Epithelial cell of proximal tubule (primary cell): ENCODE data around the gene CDC14B. TPM values are rescaled to one million over a fixed set of nuclear protein-coding genes. Genes with fewer than 3 reads are reported as not detected.
"Not testable (repeated sequence)": the region's sequence is repeated elsewhere in the genome, so short reads cannot be mapped to it uniquely, and the experiment has no call there.

Experiments used
- DNase-seq: peaks from one replicate; pipeline ENCODE4 v3.0.0-alpha.2; 2011; ENCODE audit warnings: low read depth
- H3K4me3 ChIP-seq: 2 replicates; pipeline ENCODE4 v1.5.1; 2011; ENCODE audit warnings: low read depth, mild to moderate bottlenecking, low read length
- total RNA-seq: library from RNA; depleted of rRNA; stranded (reverse); fragments of >200 nt; gene quantifications from 2 replicates; pipeline ENCODE4 v1.2.3, GENCODE V29; 2015
- TF ChIP-seq, protein P1 (sequence below): conservative IDR thresholded peaks from 2 replicates; pipeline ENCODE4 v1.5.1; 2012; ENCODE audit warnings: low read depth, mild to moderate bottlenecking, low read length

The CDC14B gene
- total RNA-seq, 1 donor from 2014 or later, result 9.1 TPM

DNA sequence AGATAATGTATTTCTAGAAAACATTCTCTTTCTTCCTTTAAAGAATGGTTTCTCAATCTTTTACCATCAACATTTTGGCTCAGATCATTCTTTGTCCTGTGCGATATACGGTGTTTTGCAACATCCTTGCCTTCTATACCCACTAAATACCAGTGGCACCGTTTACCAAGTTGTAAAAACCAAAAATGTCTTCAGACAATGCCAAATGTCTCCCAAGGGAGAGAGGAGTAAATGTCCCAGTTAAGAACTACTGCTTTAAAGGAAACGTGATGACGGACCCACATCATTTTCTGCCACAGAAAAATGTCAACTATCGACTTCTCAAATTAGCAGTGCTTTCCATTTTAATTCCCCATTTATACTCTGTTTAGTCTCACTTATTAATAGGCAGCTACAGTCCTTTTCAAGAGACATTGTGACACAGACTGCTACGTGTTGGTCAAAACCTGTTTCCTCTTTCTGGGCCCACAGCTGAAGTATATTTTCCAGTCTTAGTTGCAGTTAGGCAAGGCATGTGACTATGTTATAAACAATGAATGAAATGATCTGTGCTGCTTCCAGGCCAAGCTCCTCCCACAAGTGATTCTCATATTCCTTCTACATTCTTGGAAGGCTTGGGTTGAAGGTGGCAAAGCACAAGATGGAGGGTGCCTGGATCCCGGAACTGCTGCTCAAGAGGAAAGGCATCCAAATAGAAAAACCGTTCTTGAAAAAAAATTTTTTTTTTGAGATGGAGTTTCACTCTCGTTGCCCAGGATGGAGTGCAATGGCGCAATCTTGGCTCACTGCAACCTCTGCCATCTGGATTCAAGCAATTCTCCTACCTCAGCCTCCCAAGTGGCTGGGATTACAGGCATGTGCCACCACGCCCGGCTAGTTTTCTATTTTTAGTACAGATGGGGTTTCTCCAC lies 26.7 kb upstream of the CDC14B start:
- DNase-seq, result no peak
- TF ChIP-seq, protein P1, sequence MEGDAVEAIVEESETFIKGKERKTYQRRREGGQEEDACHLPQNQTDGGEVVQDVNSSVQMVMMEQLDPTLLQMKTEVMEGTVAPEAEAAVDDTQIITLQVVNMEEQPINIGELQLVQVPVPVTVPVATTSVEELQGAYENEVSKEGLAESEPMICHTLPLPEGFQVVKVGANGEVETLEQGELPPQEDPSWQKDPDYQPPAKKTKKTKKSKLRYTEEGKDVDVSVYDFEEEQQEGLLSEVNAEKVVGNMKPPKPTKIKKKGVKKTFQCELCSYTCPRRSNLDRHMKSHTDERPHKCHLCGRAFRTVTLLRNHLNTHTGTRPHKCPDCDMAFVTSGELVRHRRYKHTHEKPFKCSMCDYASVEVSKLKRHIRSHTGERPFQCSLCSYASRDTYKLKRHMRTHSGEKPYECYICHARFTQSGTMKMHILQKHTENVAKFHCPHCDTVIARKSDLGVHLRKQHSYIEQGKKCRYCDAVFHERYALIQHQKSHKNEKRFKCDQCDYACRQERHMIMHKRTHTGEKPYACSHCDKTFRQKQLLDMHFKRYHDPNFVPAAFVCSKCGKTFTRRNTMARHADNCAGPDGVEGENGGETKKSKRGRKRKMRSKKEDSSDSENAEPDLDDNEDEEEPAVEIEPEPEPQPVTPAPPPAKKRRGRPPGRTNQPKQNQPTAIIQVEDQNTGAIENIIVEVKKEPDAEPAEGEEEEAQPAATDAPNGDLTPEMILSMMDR, result no peak
- H3K4me3 ChIP-seq, result no peak overlapping the region

DNA sequence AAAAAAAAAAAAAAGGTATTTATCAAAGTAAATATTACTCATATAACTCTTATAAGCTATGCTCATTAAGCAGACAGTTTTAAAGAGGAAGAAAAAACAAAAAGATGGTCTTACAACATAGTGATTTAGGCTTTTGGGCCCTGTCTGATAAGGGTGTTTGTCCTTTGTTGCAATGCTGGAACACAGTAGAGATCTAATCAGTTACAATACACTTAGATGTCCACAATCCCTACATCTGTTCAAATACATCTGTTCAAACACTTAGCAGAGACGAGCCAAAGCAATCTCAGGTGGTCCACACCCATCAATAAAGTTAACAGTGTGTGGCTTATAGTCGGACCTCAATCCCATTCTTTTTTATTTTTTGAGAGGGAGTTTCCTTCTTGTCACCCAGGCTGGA lies 24.5 kb upstream of the CDC14B start:
- DNase-seq, result no peak
- no peak overlapping the region for H3K4me3 ChIP-seq
- TF ChIP-seq, protein P1, result no peak

DNA sequence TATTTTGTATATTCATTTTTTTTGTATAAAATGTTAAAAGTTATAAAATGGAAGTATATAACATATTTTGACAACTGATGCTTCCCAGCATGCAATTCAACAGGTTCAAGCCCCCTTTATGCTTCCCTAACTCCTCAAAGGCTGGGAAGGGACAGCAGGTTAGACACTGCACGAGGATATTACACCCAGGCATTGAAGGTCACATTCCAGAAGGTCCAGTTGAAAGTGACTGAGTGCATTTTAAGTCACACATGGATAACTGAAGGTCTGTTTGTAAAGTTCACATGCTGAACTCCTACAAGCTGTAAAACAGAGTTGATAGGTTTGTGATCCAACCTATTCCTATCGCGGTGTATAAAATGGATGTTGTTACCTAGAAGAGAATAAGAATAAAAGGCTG lies 21.9 kb upstream of the CDC14B start:
- no peak overlapping the region for H3K4me3 ChIP-seq
- DNase-seq, result no peak
- TF ChIP-seq, protein P1, result no peak

DNA sequence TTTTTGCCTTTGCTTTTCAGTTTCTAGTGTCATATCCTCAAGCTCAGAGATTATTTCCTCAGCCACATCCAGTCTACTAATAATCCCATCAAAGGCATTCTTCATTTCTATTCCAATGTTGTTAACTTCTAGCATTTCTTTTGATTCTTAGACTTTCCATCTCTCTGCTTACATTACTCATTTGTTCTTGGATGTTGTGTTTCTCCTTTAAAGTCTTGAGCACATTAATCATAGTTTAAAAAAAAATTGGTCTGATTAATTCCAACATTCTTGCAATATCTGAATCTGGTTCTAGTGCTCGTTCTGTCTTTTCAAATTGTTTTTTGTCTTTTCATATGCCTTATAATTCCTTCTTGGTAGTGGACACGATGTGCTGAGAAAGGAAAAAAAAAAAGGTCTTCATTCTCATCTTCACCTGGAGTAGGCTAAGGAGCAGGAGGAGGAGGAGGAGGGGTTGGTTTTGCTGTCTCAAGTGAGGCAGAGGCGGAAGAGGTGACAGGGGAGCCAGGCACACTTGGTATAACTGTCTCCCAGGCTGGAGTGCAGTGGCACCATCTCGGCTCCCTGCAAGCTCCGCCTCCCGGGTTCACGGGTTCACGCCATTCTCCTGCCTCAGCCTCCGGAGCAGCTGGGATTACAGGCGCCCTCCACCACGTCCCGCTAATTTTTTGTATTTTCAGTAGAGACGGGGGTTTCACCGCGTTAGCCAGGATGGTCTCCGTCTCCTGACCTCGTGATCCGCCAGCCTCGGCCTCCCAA lies 19.1 kb upstream of the CDC14B start:
- DNase-seq, result no peak
- H3K4me3 ChIP-seq, result no peak overlapping the region
- TF ChIP-seq, protein P1, result no peak

DNA sequence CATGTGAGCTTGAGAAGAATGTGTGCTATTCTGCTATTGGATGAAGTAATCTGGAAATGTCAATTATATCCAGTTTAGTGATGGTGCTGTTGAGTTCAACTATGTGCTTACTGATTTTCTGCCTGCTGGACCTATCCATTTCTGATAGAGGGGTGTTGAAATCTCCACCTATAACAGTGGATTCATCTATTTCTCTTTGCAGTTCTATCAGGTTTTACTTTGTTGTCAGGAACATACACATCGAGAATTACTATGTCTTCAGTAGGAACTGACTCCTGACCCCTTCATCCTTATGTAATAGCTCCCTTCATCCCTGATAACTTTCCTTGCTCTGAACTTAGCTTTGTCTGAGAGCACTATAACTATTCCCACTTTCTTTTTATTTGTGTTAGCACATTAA lies 16.7 kb upstream of the CDC14B start:
- DNase-seq, result no peak
- TF ChIP-seq, protein P1, result no peak
- H3K4me3 ChIP-seq, result no peak overlapping the region

DNA sequence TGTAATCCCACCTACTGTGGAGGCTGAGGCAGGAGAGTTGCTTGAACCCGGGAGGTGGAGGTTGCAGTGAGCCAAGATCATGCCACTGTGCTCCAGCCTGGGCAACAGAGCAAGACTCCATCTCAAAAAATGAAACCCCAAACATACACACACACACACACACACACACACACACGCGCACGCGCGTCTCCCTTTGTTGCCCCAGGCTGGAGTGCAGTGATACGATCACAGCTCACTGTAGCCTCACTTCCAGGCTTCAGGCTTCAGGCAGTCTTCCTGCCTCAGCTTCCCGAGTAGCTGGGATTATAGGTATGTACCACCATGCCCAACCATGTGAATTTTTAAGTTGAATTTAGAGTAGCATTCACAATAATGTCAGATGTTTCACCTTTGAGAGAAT lies 13.9 kb upstream of the CDC14B start:
- not testable (repeated sequence) for DNase-seq, H3K4me3 ChIP-seq

DNA sequence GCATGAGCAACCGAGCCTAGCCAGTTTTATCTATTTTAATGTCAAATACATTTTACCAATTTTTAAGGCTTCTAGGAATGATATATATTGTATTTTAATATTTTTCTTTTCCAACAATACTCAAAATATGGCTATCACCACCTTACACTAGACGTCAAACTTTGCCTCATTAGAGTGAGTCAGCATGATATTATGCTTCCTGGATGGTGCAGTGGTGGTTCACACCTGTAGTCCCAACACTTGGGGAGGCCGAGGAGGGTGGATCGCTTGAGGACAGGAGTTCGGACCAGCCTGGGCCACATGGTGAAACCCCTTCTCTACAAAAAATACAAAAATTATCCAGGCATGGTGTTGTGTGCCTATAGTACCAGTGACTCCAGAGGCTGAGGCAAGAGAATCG lies 7.3 kb upstream of the CDC14B start:
- DNase-seq, result no peak
- TF ChIP-seq, protein P1, result no peak
- no peak overlapping the region for H3K4me3 ChIP-seq
